Calu3 (cell line): Measurements from ENCODE around the gene DDX25. TPM values are rescaled to one million over a fixed set of nuclear protein-coding genes. Genes with fewer than 3 reads are reported as not detected.

Source experiments
- BruUV-seq: library from RNA; stranded (reverse); fragments of 400-500 nt; replicated peaks from 2 replicates; lab custom pipeline; 2021; lab: Mats Ljungman, UMichigan
- CTCF ChIA-PET: fragments of 300-600 bp; sonication (Branson Sonifier 250); formaldehyde crosslinking; loops from one replicate; lab custom pipeline; 2022; ENCODE audit warnings: antibody characterized with exemption; lab: Charles Lee
- DNase-seq: peaks from one replicate; pipeline ENCODE4 v3.0.0; 2022
- H3K27ac Mint-ChIP-seq: one replicate; pipeline ENCODE4 v1.8.0; 2022; ENCODE audit warnings: mixed read lengths; ENCODE audit not compliant: unreplicated experiment
- H3K27me3 Mint-ChIP-seq: one replicate; pipeline ENCODE4 v1.8.0; 2022; ENCODE audit warnings: mixed read lengths; ENCODE audit not compliant: unreplicated experiment
- H3K36me3 Mint-ChIP-seq: one replicate; pipeline ENCODE4 v1.8.0; 2022; ENCODE audit warnings: mild to moderate bottlenecking, moderate library complexity, mixed read lengths; ENCODE audit not compliant: insufficient read depth, unreplicated experiment
- H3K4me1 Mint-ChIP-seq: one replicate; pipeline ENCODE4 v1.8.0; 2022; ENCODE audit warnings: mild to moderate bottlenecking, low read depth, mixed read lengths; ENCODE audit not compliant: unreplicated experiment
- H3K4me3 Mint-ChIP-seq: one replicate; pipeline ENCODE4 v1.8.0; 2022; ENCODE audit warnings: mild to moderate bottlenecking, low read depth, moderate library complexity, mixed read lengths; ENCODE audit not compliant: unreplicated experiment
- H3K9me3 Mint-ChIP-seq: one replicate; pipeline ENCODE4 v1.8.0; 2022; ENCODE audit warnings: low read depth, mixed read lengths; ENCODE audit not compliant: unreplicated experiment
- intact Hi-C: fragments of 100-400 bp; cut with micrococcal nuclease; formaldehyde crosslinking; loops from one replicate; pipeline ENCODE4 v1.10.0; 2022; ENCODE audit not compliant: unreplicated experiment
- total RNA-seq: library from RNA; stranded (reverse); gene quantifications from 2 replicates; pipeline ENCODE4 v1.2.3, GENCODE V29; 2022
- TF ChIP-seq, protein P1 (sequence below): fragments of 200-600 bp; IDR thresholded peaks from one replicate; pipeline ENCODE4 v1.8.0; 2022; ENCODE audit warnings: antibody characterized with exemption; ENCODE audit not compliant: unreplicated experiment

The DDX25 gene
- total RNA-seq, 1 experiment from 2014 or later: not detected

DNA sequence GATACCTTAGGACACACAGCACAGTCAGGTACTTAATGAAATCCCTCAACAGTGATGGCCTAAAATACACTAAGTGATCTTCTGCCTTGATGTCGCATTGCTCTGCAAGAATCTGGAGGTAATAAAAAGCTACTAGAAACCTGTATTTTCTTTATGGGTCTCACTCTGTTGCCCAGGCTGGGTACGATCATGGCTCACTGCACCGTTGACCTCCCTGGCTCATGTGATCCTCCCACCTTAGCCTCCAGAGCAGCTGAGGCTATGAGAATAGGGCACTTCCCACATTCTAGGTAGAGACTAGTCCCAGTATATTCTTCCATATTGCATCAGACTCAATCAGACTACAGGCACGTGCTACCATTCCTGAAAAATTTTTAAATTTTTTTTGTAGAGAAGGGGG is 63.2 kb downstream of the DDX25 start:
- H3K27me3 Mint-ChIP-seq: no peaks in the 10 kb centered on the region
- CTCF ChIA-PET: no interaction called here
- no TSS peak for BruUV-seq

DNA sequence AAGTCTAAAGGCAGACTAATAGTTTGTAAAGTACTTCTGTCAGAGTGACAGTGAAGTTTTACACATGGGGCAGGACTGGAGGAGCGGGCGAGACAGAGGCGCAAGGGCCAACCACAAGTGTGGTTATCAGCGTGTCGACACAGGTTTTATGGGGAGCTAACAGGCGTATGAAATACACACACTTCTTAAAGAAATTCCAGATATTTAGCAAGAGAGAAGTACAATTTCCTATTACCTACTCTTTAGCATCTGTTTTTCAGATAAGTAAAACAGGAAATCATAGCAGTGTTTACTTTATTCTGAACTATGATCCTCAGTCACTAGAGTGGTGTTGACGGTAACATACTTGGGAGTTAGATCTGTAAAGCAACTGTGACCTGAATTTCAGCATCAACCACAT is 64.0 kb downstream of the DDX25 start:
- intact Hi-C loops: no loop called here
- CTCF ChIA-PET: no interaction called here
- TF ChIP-seq, protein P1, sequence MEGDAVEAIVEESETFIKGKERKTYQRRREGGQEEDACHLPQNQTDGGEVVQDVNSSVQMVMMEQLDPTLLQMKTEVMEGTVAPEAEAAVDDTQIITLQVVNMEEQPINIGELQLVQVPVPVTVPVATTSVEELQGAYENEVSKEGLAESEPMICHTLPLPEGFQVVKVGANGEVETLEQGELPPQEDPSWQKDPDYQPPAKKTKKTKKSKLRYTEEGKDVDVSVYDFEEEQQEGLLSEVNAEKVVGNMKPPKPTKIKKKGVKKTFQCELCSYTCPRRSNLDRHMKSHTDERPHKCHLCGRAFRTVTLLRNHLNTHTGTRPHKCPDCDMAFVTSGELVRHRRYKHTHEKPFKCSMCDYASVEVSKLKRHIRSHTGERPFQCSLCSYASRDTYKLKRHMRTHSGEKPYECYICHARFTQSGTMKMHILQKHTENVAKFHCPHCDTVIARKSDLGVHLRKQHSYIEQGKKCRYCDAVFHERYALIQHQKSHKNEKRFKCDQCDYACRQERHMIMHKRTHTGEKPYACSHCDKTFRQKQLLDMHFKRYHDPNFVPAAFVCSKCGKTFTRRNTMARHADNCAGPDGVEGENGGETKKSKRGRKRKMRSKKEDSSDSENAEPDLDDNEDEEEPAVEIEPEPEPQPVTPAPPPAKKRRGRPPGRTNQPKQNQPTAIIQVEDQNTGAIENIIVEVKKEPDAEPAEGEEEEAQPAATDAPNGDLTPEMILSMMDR: no peak
- H3K9me3 Mint-ChIP-seq: no peaks in the 10 kb centered on the region
- no peak overlapping the region for H3K4me3 Mint-ChIP-seq
- no TSS peak for BruUV-seq
- H3K36me3 Mint-ChIP-seq: no peaks in the 10 kb centered on the region
- H3K27ac Mint-ChIP-seq: no peak overlapping the region
- H3K4me1 Mint-ChIP-seq: peaks cover 7% of the 10 kb centered on the region
- no peak for DNase-seq
- H3K27me3 Mint-ChIP-seq: no peaks in the 10 kb centered on the region

More for the DNA sequence above, 63.2 kb downstream of the DDX25 start:
- no peaks in the 10 kb centered on the region for H3K9me3 Mint-ChIP-seq
- no peak overlapping the region for H3K27ac Mint-ChIP-seq
- DNase-seq: no peak
- H3K36me3 Mint-ChIP-seq: no peaks in the 10 kb centered on the region
- peaks cover 7% of the 10 kb centered on the region for H3K4me1 Mint-ChIP-seq
- intact Hi-C loops: no loop called here
- H3K4me3 Mint-ChIP-seq: no peak overlapping the region
- TF ChIP-seq, protein P1: no peak

DNA sequence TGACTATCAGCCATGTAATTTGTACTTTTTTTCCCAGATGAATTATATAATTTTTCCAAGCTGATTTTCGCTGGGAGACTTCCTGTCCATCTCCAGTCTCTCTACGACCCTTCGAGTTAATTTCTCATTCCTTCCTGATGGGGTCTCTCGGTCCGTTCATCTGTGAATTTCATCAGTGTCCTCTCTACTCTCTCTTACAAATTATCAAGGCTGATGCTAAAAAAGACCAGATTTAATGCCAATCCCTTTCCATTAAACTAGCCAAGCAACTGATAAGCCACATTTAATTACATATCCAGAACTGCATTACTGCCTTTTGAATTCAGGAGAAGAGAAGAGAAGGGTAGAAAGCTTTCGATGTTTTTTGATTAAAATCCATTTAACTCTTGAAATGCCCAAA is 67.3 kb downstream of the DDX25 start:
- no TSS peak for BruUV-seq
- Mint-ChIP-seq H3K4me3 (no peak overlapping the region), H3K9me3 (no peaks in the 10 kb centered on the region), H3K27me3 (no peaks in the 10 kb centered on the region), H3K36me3 (no peaks in the 10 kb centered on the region), H3K4me1 (peaks cover 7% of the 10 kb centered on the region), H3K27ac (no peak overlapping the region)
- no peak for DNase-seq
- TF ChIP-seq, protein P1: no peak
- intact Hi-C loops: no loop called here
- CTCF ChIA-PET: no interaction called here

DNA sequence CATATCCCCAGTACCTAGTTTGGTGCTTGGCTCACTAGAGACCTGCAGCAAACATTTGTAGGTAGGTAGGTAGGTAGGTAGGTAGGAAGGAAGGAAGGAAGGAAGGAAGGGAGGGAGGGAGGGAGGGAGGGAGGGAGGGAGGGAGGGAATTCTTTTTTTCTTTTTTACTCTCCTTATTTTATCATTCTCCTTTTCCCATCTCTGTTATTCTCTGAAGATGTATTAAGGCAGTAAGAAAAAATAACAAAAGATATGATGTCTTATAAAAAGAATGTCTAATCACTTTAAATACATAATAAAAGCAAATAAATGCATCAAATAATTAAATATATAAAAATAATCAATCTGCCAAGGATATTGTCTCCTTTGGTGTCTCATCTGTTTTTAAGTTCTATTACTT is 70.0 kb downstream of the DDX25 start:
- TF ChIP-seq, protein P1: no peak
- H3K4me3 Mint-ChIP-seq: no peak overlapping the region
- no peaks in the 10 kb centered on the region for H3K9me3 Mint-ChIP-seq
- intact Hi-C loops: no loop called here
- no peaks in the 10 kb centered on the region for H3K27me3 Mint-ChIP-seq
- no peaks in the 10 kb centered on the region for H3K36me3 Mint-ChIP-seq
- H3K27ac Mint-ChIP-seq: no peak overlapping the region
- no TSS peak for BruUV-seq
- no peaks in the 10 kb centered on the region for H3K4me1 Mint-ChIP-seq
- CTCF ChIA-PET: no interaction called here
- no peak for DNase-seq
